Keratinocyte (primary cell): ENCODE measurements around the gene GIPC3. TPM values are rescaled to one million over a fixed set of nuclear protein-coding genes. Genes with fewer than 3 reads are reported as not detected.
A peak's percentile ranks its signal among the peaks of the same experiment; 100 is the strongest.

Experiments
- DNase-seq: peaks from one replicate; pipeline ENCODE4 v3.0.0-alpha.2; 2011; ENCODE audit warnings: low read depth, missing footprints, low spot score
- FAIRE-seq: peaks from 2 replicates; lab custom pipeline; 2011; peaks lifted over from hg19 to GRCh38; lab: Jason Lieb, UNC
- H2AFZ ChIP-seq: 2 replicates; pipeline ENCODE4 v1.6.0; 2012; ENCODE audit warnings: low read length, control low read depth, inconsistent platforms; ENCODE audit not compliant: control insufficient read depth
- H3K27ac ChIP-seq: 2 replicates; pipeline ENCODE4 v1.5.1; 2011; ENCODE audit warnings: low read length; ENCODE audit not compliant: control insufficient read depth, insufficient read depth
- H3K27me3 ChIP-seq: 3 replicates; pipeline ENCODE4 v1.6.0; 2011; ENCODE audit warnings: low read length; ENCODE audit not compliant: control insufficient read depth, insufficient read depth; ENCODE audit errors: extremely low read depth
- H3K36me3 ChIP-seq, 2 experiments: 2 replicates in 1 of 2; 3 replicates in 1 of 2; pipeline ENCODE4 v1.5.1; 2011; ENCODE audit warnings: low read length in 2 of 2, mild to moderate bottlenecking in 1 of 2; ENCODE audit not compliant: control insufficient read depth in 2 of 2, insufficient read depth in 2 of 2; ENCODE audit errors: extremely low read depth in 1 of 2
- H3K4me1 ChIP-seq: 3 replicates; pipeline ENCODE4 v1.5.1; 2011; ENCODE audit warnings: low read length; ENCODE audit not compliant: control insufficient read depth, insufficient read depth; ENCODE audit errors: extremely low read depth
- H3K4me2 ChIP-seq: 3 replicates; pipeline ENCODE4 v1.6.0; 2011; ENCODE audit warnings: low read depth, low read length; ENCODE audit not compliant: control insufficient read depth, insufficient read depth; ENCODE audit errors: extremely low read depth
- H3K4me3 ChIP-seq, 3 experiments: fragments of 200-600 bp in 1 of 3; sonication (generic) in 1 of 3; 2 replicates in 2 of 3; 3 replicates in 1 of 3; pipeline ENCODE4 v1.5.1; 2011 to 2016; ENCODE audit warnings: low read length in 3 of 3, mild to moderate bottlenecking in 3 of 3, control low read depth in 2 of 3, inconsistent platforms in 1 of 3, low read depth in 1 of 3, mixed read lengths in 1 of 3, mixed run types in 1 of 3, moderate library complexity in 1 of 3; ENCODE audit not compliant: control insufficient read depth in 2 of 3, insufficient read depth in 2 of 3; ENCODE audit errors: extremely low read depth in 1 of 3
- H3K79me2 ChIP-seq: 2 replicates; pipeline ENCODE4 v1.6.0; 2012; ENCODE audit warnings: low read length; ENCODE audit not compliant: control insufficient read depth, insufficient read depth
- H3K9ac ChIP-seq: 3 replicates; pipeline ENCODE4 v1.6.0; 2011; ENCODE audit warnings: low read length; ENCODE audit not compliant: control insufficient read depth, insufficient read depth; ENCODE audit errors: extremely low read depth
- H3K9me1 ChIP-seq: 3 replicates; pipeline ENCODE4 v1.6.0; 2011; ENCODE audit warnings: low read length; ENCODE audit not compliant: control insufficient read depth, insufficient read depth; ENCODE audit errors: extremely low read depth
- H3K9me3 ChIP-seq: 2 replicates; pipeline ENCODE4 v1.5.1; 2012; ENCODE audit warnings: low read depth, low read length; ENCODE audit not compliant: control insufficient read depth
- H4K20me1 ChIP-seq: 3 replicates; pipeline ENCODE4 v1.6.0; 2011; ENCODE audit warnings: low read length; ENCODE audit not compliant: control insufficient read depth, insufficient read depth; ENCODE audit errors: extremely low read depth
- EZH2 ChIP-seq: IDR thresholded peaks from one replicate; pipeline ENCODE4 v1.6.1; 2012; ENCODE audit warnings: inconsistent platforms, mild to moderate bottlenecking, low read length, moderate library complexity
- dilution Hi-C: fragments of 300-500 bp; cut with MboI; formaldehyde crosslinking; loops from one replicate; pipeline ENCODE4 v1.7.0; 2020; ENCODE audit warnings: low sequenced_read_pairs; ENCODE audit not compliant: extremely low pct_ligation_motif_present
- polyA plus RNA-seq, 5 experiments: library from polyadenylated mRNA; depleted of rRNA in 3 of 5; stranded (reverse) in 3 of 5; stranded (forward) in 1 of 5; unstranded in 1 of 5; fragments of >200 nt; gene quantifications; 1 replicate in 1 of 5; 2 replicates in 3 of 5; 3 replicates in 1 of 5; pipeline versions ENCODE4 v1.2.1 to v1.2.3, GENCODE V29; 2011 to 2012; ENCODE audit warnings: missing spikeins in 2 of 5, low read depth in 1 of 5, low replicate concordance in 1 of 5
- TF ChIP-seq, protein P1 (sequence below), 3 experiments: IDR thresholded peaks in 1 of 3; conservative IDR thresholded peaks in 1 of 3; optimal IDR thresholded peaks in 1 of 3; 2 replicates in 2 of 3; 3 replicates in 1 of 3; pipeline versions ENCODE3 to v1.5.1; 2011; ENCODE audit warnings: low read length in 3 of 3, mild to moderate bottlenecking in 3 of 3, moderate library complexity in 2 of 3, control low read depth in 1 of 3, inconsistent platforms in 1 of 3; ENCODE audit not compliant: insufficient read depth in 2 of 3; ENCODE audit errors: extremely low read depth in 1 of 3

The GIPC3 gene
- polyA plus RNA-seq, 1 donor (not counting 4 experiments of a cell fraction or from before 2014, with no cell fraction given) = not detected

DNA sequence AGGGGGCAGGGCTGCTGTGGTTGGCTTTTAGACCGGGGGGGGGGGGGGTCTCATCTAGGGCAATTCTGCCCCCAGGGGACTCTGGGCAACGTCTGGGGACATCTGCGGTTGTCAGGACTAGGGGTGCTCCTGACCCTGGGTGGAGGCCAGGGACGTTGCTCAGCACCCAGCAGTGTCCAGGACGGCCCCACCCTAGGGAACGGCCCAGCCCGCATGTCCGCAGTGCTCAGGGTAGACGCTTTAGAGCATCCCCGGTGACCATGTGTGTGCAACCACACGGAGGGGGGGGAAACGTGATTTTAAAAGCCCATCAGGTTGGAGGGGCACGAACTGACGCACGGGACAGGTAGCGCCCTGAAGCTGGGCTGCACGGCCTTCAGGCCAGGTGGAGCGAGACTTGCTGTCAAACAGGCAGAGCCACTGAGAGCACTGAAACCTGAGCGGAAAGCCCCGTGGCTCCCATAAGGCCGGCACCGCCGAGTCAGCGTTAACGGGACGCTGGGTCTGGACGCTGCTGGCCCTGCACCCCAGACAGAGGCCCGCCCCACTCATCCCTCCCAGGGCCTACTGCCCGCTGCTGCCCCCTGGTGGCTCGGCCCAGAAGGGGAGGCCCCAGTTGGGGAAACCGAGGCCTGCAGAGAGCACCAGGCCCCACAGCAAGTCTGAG, 33.0 kb downstream of the GIPC3 start:
- no peak for DNase-seq
- H4K20me1 ChIP-seq = no peaks in the 10 kb centered on the region
- H2AFZ ChIP-seq = no peak overlapping the region

DNA sequence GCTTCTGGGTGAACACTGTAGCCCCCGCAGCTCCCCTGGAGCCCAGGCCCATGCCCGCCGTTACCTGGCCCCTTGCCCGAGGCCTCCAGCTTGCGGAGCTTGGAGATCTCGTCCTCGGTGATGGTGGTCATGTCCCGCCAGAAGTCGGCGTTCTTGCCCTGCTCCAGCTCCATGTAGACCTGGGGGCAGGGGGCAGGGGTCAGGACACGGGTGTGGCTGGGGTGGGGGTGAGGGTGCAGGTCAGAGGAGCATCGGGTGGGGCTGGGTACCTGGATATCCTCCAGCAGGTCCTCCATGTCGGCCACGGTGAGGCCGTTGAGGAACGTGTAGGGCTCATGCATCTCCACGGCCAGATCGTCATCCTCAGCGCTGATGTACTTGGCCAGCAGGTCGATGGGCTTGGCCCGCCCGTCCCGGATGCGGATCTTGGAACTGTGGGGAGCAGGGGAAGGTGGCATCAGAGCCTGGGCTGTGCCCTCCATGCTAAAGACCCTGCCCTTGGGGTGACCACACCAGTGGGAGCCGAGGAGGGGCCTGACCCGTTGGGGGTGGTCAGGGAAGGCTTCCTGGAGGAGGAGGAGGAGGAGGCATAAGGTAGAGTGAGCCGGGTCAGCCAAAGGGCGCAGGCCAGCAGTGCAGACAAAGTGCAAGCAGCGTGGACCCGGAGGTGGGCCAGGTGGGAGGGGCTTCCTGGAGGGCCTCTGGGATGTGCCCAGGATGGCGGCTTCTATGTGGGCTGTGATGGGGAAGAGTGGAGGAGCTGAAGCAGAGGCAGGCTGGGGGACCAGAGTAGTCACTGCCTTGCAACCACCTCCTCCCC, 33.7 kb downstream of the GIPC3 start:
- H3K27ac ChIP-seq = no peak overlapping the region
- no peaks in the 10 kb centered on the region for H3K9me3 ChIP-seq
- no peak overlapping the region for H3K9ac ChIP-seq
- H3K79me2 ChIP-seq = peaks cover 5% of the 10 kb centered on the region
- peaks cover 3 to 19% of the 10 kb centered on the region in 2 experiments for H3K36me3 ChIP-seq
- H3K27me3 ChIP-seq = no peaks in the 10 kb centered on the region
- H2AFZ ChIP-seq = no peak overlapping the region
- FAIRE-seq (no peak), DNase-seq (no peak)
- no peaks in the 10 kb centered on the region for H3K9me1 ChIP-seq
- no peaks in the 10 kb centered on the region for H4K20me1 ChIP-seq
- dilution Hi-C loops = no loop called here
- no peak overlapping the region for H3K4me3 ChIP-seq
- H3K4me1 ChIP-seq = no peaks in the 10 kb centered on the region
- H3K4me2 ChIP-seq = no peak overlapping the region
- no peak for TF ChIP-seq EZH2
- TF ChIP-seq, protein P1, sequence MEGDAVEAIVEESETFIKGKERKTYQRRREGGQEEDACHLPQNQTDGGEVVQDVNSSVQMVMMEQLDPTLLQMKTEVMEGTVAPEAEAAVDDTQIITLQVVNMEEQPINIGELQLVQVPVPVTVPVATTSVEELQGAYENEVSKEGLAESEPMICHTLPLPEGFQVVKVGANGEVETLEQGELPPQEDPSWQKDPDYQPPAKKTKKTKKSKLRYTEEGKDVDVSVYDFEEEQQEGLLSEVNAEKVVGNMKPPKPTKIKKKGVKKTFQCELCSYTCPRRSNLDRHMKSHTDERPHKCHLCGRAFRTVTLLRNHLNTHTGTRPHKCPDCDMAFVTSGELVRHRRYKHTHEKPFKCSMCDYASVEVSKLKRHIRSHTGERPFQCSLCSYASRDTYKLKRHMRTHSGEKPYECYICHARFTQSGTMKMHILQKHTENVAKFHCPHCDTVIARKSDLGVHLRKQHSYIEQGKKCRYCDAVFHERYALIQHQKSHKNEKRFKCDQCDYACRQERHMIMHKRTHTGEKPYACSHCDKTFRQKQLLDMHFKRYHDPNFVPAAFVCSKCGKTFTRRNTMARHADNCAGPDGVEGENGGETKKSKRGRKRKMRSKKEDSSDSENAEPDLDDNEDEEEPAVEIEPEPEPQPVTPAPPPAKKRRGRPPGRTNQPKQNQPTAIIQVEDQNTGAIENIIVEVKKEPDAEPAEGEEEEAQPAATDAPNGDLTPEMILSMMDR (optimal IDR thresholded peaks at IDR 0.05 in 1 of 3, IDR thresholded peaks at IDR 0.05 in 1 of 3, conservative IDR thresholded peaks at IDR 0.05 in 1 of 3; ENCODE audit: extremely low read depth in 1 of 3, insufficient read depth in 2 of 3, low read length in 3 of 3) = no peak

More for the DNA sequence above, 33.0 kb downstream of the GIPC3 start:
- H3K9me3 ChIP-seq = no peaks in the 10 kb centered on the region
- no peak overlapping the region for H3K4me2 ChIP-seq
- no peaks in the 10 kb centered on the region for H3K79me2 ChIP-seq
- no peaks in the 10 kb centered on the region for H3K27me3 ChIP-seq
- no peak for TF ChIP-seq EZH2
- TF ChIP-seq, protein P1 (optimal IDR thresholded peaks at IDR 0.05 in 1 of 3, IDR thresholded peaks at IDR 0.05 in 1 of 3, conservative IDR thresholded peaks at IDR 0.05 in 1 of 3; ENCODE audit: extremely low read depth in 1 of 3, insufficient read depth in 2 of 3, low read length in 3 of 3) = peak; percentile 58 to 92 (median 75)
- H3K27ac ChIP-seq = no peak overlapping the region
- H3K4me1 ChIP-seq = no peaks in the 10 kb centered on the region
- FAIRE-seq = no peak
- H3K9me1 ChIP-seq = no peaks in the 10 kb centered on the region
- no peak overlapping the region for H3K4me3 ChIP-seq
- H3K36me3 ChIP-seq = peaks cover 7 to 19% of the 10 kb centered on the region in 2 experiments
- dilution Hi-C loops = no loop called here
- no peak overlapping the region for H3K9ac ChIP-seq
